ENCODE measurements around the gene PACRG.

The PACRG gene

DNA sequence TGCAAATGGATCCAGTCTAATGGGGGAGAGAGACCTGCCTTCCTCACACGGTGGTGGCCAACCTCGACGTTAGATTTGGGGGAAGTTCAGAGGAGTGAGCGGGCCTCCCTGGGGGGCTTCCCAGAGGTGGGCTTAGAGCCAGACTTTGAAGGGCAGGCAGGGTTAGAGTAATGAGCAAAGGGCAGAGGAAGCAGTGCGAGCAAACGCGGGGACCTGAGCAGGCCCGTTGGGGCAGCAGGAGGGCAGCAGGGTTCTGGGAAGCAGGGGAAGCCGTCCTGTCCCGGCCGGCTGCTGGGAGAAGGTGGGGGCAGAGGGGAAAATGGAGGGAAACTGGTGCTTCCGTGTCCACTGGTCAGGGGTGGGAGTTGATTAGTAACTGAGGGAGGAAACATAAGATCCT lies 474.1 kb downstream of the PACRG start:
- TF ChIP-seq CTCF (IDR thresholded peaks at IDR 0.05; ENCODE audit: insufficient read depth, low read depth, low read length, missing control alignments) = no peak
- DNase-seq (ENCODE audit: low read depth) = no peak
- no peak overlapping the region for H3K4me3 ChIP-seq (ENCODE audit: low read depth, low read length)

- no peak for TF ChIP-seq CTCF (IDR thresholded peaks at IDR 0.05; ENCODE audit: insufficient read depth, low read depth, low read length, missing control alignments)
- no peak overlapping the region for H3K4me3 ChIP-seq (ENCODE audit: low read depth, low read length)
- DNase-seq (ENCODE audit: low read depth) = no peak
Observed at GRCh38 chr6:163206196-163206595, 478.4 kb downstream of the PACRG start.

DNA sequence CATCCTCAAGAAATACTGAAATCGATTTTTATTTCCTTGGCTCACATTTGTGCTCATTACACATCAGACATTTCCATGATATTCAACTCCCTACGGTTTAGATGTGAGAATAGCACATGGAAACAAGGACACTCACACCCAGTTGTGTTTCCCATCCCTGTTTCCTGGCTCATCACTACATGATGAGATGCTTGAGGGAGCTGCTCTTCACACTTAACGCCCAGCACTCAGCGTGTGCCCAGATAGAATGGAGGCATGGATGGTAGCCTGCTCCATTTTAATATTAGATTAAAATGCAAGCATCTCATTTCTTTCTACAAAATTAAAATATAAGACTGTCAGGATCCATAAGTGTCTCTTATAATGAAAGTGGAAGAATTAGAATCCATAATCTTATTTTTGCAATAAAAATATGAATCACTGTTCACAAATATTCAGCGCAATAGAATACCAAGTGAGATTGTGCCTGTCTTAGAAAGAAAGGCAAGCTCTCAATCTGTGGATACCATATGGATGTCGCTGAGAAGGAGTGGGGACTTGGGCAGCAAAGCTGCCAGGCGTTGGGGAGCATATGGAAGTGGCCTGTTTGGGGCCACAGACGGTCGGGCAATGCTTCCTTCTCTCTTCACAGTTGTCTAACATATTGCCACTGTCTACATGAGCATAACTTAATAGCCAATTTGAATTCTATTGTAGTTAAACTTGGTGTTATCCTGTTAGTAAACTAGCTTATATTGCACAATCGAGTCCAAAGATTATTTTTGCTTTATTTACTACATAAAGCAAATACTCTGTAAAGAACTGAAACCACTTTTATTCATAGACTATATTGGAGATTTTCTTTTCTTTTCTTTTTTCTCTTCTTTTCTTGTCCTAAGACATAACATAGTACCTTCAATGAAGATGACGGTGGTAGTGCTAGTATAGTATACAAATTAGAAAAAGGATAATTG lies 479.9 kb downstream of the PACRG start:
- TF ChIP-seq CTCF (IDR thresholded peaks at IDR 0.05; ENCODE audit: insufficient read depth, low read depth, low read length, missing control alignments) = no peak
- H3K4me3 ChIP-seq (ENCODE audit: low read depth, low read length) = no peak overlapping the region
- no peak for DNase-seq (ENCODE audit: low read depth)

GRCh38 chr6:163209005-163209404 lies 481.2 kb downstream of the PACRG start:
- no peak overlapping the region for H3K4me3 ChIP-seq (ENCODE audit: low read depth, low read length)
- TF ChIP-seq CTCF (IDR thresholded peaks at IDR 0.05; ENCODE audit: insufficient read depth, low read depth, low read length, missing control alignments) = no peak
- DNase-seq (ENCODE audit: low read depth) = no peak

- TF ChIP-seq CTCF (IDR thresholded peaks at IDR 0.05; ENCODE audit: insufficient read depth, low read depth, low read length, missing control alignments) = no peak
- H3K4me3 ChIP-seq (ENCODE audit: low read depth, low read length) = no peak overlapping the region
- DNase-seq (ENCODE audit: low read depth) = no peak
Observed at GRCh38 chr6:163212123-163212522, 484.3 kb downstream of the PACRG start.

GRCh38 chr6:163214259-163214658 lies 486.5 kb downstream of the PACRG start:
- no peak overlapping the region for H3K4me3 ChIP-seq (ENCODE audit: low read depth, low read length)
- no peak for TF ChIP-seq CTCF (IDR thresholded peaks at IDR 0.05; ENCODE audit: insufficient read depth, low read depth, low read length, missing control alignments)
- no peak for DNase-seq (ENCODE audit: low read depth)
